HepG2 (cell line): ENCODE results near the gene NFKBIL1. TPM values are rescaled to one million over a fixed set of nuclear protein-coding genes. Genes with fewer than 3 reads are reported as not detected.

Experiments
- ARID2 ChIP-seq: sonication (generic); formaldehyde crosslinking; IDR thresholded peaks from 2 replicates; pipeline ENCODE4 v1.8.1; 2022; ENCODE audit warnings: mild to moderate bottlenecking, missing genetic modification reagents, borderline replicate concordance
- ARNTL ChIP-seq: sonication (generic); formaldehyde crosslinking; IDR thresholded peaks from 2 replicates; pipeline ENCODE4 v1.4.0; 2020; ENCODE audit warnings: mild to moderate bottlenecking, missing genetic modification reagents
- BORCS8-MEF2B ChIP-seq: sonication (generic); formaldehyde crosslinking; IDR thresholded peaks from 2 replicates; pipeline ENCODE4 v1.8.0; 2022; ENCODE audit warnings: mild to moderate bottlenecking, missing genetic modification reagents
- CBX1 ChIP-seq: IDR thresholded peaks from one replicate; pipeline ENCODE4 v1.6.1; 2016; ENCODE audit warnings: antibody characterized with exemption, low read depth
- FOSL1 ChIP-seq: sonication (generic); formaldehyde crosslinking; IDR thresholded peaks from 2 replicates; pipeline ENCODE4 v1.9.0; 2021; ENCODE audit warnings: missing genetic modification reagents, borderline replicate concordance
- MTF1 ChIP-seq: sonication (generic); formaldehyde crosslinking; IDR thresholded peaks from 2 replicates; pipeline ENCODE4 v1.5.0; 2020; ENCODE audit warnings: missing genetic modification reagents
- MYPOP ChIP-seq: sonication (generic); formaldehyde crosslinking; IDR thresholded peaks from 2 replicates; pipeline ENCODE4 v1.8.1; 2023; ENCODE audit warnings: mild to moderate bottlenecking, moderate library complexity, missing genetic modification reagents
- RARG ChIP-seq: sonication (generic); formaldehyde crosslinking; IDR thresholded peaks from 2 replicates; pipeline ENCODE4 v1.4.0; 2020; ENCODE audit warnings: low read depth, mild to moderate bottlenecking, missing genetic modification reagents
- RNF2 ChIP-seq: fragments of 450-650 bp; conservative IDR thresholded peaks from 2 replicates; pipeline ENCODE4 v1.6.1; 2016; ENCODE audit warnings: low read depth
- TGIF2 ChIP-seq: IDR thresholded peaks from 2 replicates; pipeline ENCODE4 v1.6.1; 2016; ENCODE audit warnings: control low read depth, missing compliant biosample characterization
- ZNF205 ChIP-seq: IDR thresholded peaks from 2 replicates; pipeline ENCODE4 v1.6.1; 2018; ENCODE audit warnings: missing biosample characterization, missing genetic modification reagents
- ZNF263 ChIP-seq: sonication (generic); formaldehyde crosslinking; IDR thresholded peaks from 2 replicates; pipeline ENCODE4 v1.4.0; 2020; ENCODE audit warnings: missing genetic modification reagents
- ZNF607 ChIP-seq: sonication (generic); formaldehyde crosslinking; IDR thresholded peaks from 2 replicates; pipeline ENCODE4 v1.5.1; 2020; ENCODE audit warnings: missing genetic modification reagents, mild to moderate bottlenecking, borderline replicate concordance
- ZSCAN31 ChIP-seq: sonication (generic); formaldehyde crosslinking; IDR thresholded peaks from 2 replicates; pipeline ENCODE4 v1.5.0; 2020; ENCODE audit warnings: low read depth, mild to moderate bottlenecking, missing genetic modification reagents
- polyA plus RNA-seq, 8 experiments: library from polyadenylated mRNA; depleted of rRNA in 3 of 8; stranded (reverse) in 7 of 8; unstranded in 1 of 8; fragments of >200 nt; fragmentation: Illumina TruSeq in 4 of 8; extraction: Trizol in 4 of 8; gene quantifications; 2 replicates each; pipeline versions ENCODE4 v1.2.1 to v1.2.3, GENCODE V29; 2011 to 2016; ENCODE audit warnings: low read depth in 4 of 8, missing spikeins in 1 of 8, mixed read lengths in 1 of 8; ENCODE audit not compliant: insufficient read depth in 1 of 8
- total RNA-seq, 5 experiments: library from RNA; depleted of rRNA; stranded (reverse); fragments of >200 nt; fragmentation: Illumina TruSeq; extraction: Trizol; gene quantifications; 2 replicates each; pipeline ENCODE4 v1.2.3, GENCODE V29; 2016; ENCODE audit warnings: low read depth in 1 of 5
- TF ChIP-seq, protein P1 (sequence below): IDR thresholded peaks from 2 replicates; pipeline ENCODE4 v1.6.1; 2016; ENCODE audit warnings: low read depth, missing genetic modification reagents, missing compliant biosample characterization
- TF ChIP-seq, protein P2 (sequence below): IDR thresholded peaks from 2 replicates; pipeline ENCODE4 v1.6.1; 2016; ENCODE audit warnings: low read depth, control low read depth
- TF ChIP-seq, protein P3 (sequence below): sonication (generic); formaldehyde crosslinking; IDR thresholded peaks from 2 replicates; pipeline ENCODE4 v1.5.0; 2020; ENCODE audit warnings: missing genetic modification reagents, mild to moderate bottlenecking, borderline replicate concordance
- TF ChIP-seq, protein P4 (sequence below): sonication (generic); formaldehyde crosslinking; conservative IDR thresholded peaks from 2 replicates; pipeline ENCODE4 v1.4.0; 2020; ENCODE audit warnings: missing genetic modification reagents

NFKBIL1 gene
- total and polyA plus RNA-seq, 2 of the 13 experiments (the other 11 are each of a cell fraction or from before 2014, with no cell fraction given), result 9.7 to 19.5 TPM

DNA sequence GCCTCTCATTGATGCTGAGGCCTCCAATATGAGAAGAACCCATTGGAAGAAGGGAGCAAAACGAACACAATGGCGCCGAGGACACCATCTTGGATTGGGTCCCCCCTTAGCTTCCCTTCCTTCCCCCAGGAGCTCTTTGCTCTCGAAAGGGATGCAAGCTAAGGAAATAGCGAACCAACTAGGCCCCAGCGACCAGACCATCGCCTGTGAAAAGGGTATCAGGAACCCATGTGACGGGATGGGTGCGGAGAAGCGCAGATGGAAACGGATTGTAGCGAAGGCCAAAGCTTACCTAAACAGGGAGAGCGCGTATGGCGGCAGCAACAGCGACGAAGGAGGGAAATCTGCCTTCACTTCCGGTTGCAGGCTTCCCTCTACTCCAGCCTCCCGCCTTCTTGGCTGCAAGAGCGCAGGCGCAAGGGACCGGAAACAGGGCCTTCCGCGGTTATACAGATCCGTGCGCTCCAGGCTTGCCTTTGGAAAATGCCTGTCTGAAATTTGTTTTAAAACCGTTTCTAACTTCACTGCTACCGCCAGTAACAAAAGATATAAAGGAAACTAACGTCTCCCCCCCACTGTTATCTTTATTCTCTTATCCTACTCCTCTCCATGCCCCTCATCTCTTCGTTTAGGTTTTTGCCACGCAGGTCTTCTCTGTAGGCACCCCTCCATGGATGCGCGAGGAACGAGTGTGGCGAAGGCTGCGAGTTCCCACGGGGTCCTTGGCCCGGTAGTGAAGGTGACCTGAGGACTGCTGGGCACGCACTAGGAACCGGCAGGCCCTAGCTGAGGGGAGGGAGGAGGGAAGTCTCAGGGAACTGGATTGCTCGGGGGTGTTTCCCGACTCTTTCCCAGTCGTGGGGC, 5.5 kb upstream of the NFKBIL1 start, which contains the start of gene DDX39B (continued):
- TF ChIP-seq, protein P1, sequence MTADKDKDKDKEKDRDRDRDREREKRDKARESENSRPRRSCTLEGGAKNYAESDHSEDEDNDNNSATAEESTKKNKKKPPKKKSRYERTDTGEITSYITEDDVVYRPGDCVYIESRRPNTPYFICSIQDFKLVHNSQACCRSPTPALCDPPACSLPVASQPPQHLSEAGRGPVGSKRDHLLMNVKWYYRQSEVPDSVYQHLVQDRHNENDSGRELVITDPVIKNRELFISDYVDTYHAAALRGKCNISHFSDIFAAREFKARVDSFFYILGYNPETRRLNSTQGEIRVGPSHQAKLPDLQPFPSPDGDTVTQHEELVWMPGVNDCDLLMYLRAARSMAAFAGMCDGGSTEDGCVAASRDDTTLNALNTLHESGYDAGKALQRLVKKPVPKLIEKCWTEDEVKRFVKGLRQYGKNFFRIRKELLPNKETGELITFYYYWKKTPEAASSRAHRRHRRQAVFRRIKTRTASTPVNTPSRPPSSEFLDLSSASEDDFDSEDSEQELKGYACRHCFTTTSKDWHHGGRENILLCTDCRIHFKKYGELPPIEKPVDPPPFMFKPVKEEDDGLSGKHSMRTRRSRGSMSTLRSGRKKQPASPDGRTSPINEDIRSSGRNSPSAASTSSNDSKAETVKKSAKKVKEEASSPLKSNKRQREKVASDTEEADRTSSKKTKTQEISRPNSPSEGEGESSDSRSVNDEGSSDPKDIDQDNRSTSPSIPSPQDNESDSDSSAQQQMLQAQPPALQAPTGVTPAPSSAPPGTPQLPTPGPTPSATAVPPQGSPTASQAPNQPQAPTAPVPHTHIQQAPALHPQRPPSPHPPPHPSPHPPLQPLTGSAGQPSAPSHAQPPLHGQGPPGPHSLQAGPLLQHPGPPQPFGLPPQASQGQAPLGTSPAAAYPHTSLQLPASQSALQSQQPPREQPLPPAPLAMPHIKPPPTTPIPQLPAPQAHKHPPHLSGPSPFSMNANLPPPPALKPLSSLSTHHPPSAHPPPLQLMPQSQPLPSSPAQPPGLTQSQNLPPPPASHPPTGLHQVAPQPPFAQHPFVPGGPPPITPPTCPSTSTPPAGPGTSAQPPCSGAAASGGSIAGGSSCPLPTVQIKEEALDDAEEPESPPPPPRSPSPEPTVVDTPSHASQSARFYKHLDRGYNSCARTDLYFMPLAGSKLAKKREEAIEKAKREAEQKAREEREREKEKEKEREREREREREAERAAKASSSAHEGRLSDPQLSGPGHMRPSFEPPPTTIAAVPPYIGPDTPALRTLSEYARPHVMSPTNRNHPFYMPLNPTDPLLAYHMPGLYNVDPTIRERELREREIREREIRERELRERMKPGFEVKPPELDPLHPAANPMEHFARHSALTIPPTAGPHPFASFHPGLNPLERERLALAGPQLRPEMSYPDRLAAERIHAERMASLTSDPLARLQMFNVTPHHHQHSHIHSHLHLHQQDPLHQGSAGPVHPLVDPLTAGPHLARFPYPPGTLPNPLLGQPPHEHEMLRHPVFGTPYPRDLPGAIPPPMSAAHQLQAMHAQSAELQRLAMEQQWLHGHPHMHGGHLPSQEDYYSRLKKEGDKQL (CRISPR knock-in tag), result peak; percentile 23; the same call in 1 of the 2 replicates
- TF ChIP-seq ZNF205 (CRISPR knock-in tag) (peak; percentile 62; the same call in 1 of the 2 replicates), MYPOP (CRISPR knock-in tag) (peak; percentile 91), RNF2 (peak; percentile 74; the same call in 1 of the 2 replicates), ZSCAN31 (CRISPR knock-in tag) (peak; percentile 76; the same call in 1 of the 2 replicates), RARG (CRISPR knock-in tag) (peak; percentile 89), ARID2 (CRISPR knock-in tag) (no peak), CBX1 (peak; percentile 33), FOSL1 (CRISPR knock-in tag) (no peak), MTF1 (no peak; the same call in 1 of the 2 replicates), ZNF263 (CRISPR knock-in tag) (peak; percentile 84), BORCS8-MEF2B (peak; percentile 63; the same call in 1 of the 2 replicates), ARNTL (CRISPR knock-in tag) (0 out of 2 replicates have a peak, but pooled peaks have one; percentile 42), TGIF2 (CRISPR knock-in tag) (peak; percentile 79), ZNF607 (CRISPR knock-in tag) (peak; percentile 81; the same call in 1 of the 2 replicates)
- TF ChIP-seq, protein P2, sequence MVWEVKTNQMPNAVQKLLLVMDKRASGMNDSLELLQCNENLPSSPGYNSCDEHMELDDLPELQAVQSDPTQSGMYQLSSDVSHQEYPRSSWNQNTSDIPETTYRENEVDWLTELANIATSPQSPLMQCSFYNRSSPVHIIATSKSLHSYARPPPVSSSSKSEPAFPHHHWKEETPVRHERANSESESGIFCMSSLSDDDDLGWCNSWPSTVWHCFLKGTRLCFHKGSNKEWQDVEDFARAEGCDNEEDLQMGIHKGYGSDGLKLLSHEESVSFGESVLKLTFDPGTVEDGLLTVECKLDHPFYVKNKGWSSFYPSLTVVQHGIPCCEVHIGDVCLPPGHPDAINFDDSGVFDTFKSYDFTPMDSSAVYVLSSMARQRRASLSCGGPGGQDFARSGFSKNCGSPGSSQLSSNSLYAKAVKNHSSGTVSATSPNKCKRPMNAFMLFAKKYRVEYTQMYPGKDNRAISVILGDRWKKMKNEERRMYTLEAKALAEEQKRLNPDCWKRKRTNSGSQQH (CRISPR knock-in tag), result no peak; the same call in 1 of the 2 replicates
- TF ChIP-seq, protein P3, sequence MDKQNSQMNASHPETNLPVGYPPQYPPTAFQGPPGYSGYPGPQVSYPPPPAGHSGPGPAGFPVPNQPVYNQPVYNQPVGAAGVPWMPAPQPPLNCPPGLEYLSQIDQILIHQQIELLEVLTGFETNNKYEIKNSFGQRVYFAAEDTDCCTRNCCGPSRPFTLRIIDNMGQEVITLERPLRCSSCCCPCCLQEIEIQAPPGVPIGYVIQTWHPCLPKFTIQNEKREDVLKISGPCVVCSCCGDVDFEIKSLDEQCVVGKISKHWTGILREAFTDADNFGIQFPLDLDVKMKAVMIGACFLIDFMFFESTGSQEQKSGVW (CRISPR knock-in tag), result no peak
- TF ChIP-seq, protein P4, sequence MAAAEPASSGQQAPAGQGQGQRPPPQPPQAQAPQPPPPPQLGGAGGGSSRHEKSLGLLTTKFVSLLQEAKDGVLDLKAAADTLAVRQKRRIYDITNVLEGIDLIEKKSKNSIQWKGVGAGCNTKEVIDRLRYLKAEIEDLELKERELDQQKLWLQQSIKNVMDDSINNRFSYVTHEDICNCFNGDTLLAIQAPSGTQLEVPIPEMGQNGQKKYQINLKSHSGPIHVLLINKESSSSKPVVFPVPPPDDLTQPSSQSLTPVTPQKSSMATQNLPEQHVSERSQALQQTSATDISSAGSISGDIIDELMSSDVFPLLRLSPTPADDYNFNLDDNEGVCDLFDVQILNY (CRISPR knock-in tag), result peak; percentile 82
